ENCODE results near the gene CILP. TPM values are rescaled to one million over a fixed set of nuclear protein-coding genes. Genes with fewer than 3 reads are reported as not detected.

Gene CILP
- total and polyA plus RNA-seq, 2 donors from 2014 or later = 0.37 to 1.5 TPM

- Histone ChIP-seq H3K9me3 (ENCODE audit: control insufficient read depth in 2 of 3, insufficient read depth in 1 of 3, low read length in 3 of 3) (no peaks in the 10 kb centered on the region), H3K27me3 (ENCODE audit: control insufficient read depth, insufficient read depth, low read length) (no peaks in the 10 kb centered on the region), H3K4me1 (ENCODE audit: control insufficient read depth in 2 of 3, insufficient read depth in 2 of 3, low read depth in 1 of 3, low read length in 3 of 3) (peaks cover 0 to 8% (median 4%) of the 10 kb centered on the region in 3 donors), H3K9ac (ENCODE audit: low read length in 3 of 3) (no peak overlapping the region), H3K27ac (ENCODE audit: low read depth in 2 of 2, low read length in 2 of 2) (no peak overlapping the region), H3K36me3 (ENCODE audit: control insufficient read depth in 2 of 3, insufficient read depth in 3 of 3, low read length in 3 of 3) (no peaks in the 10 kb centered on the region), H3K4me3 (ENCODE audit: low read length in 3 of 3) (no peak overlapping the region)
- FAIRE-seq = no peak
- intact Hi-C loops (cut with DNase I) = no loop called here
- peak in 3 of 5 donors; percentile 21 to 79 (median 62) for DNase-seq
- TF ChIP-seq, protein P1, sequence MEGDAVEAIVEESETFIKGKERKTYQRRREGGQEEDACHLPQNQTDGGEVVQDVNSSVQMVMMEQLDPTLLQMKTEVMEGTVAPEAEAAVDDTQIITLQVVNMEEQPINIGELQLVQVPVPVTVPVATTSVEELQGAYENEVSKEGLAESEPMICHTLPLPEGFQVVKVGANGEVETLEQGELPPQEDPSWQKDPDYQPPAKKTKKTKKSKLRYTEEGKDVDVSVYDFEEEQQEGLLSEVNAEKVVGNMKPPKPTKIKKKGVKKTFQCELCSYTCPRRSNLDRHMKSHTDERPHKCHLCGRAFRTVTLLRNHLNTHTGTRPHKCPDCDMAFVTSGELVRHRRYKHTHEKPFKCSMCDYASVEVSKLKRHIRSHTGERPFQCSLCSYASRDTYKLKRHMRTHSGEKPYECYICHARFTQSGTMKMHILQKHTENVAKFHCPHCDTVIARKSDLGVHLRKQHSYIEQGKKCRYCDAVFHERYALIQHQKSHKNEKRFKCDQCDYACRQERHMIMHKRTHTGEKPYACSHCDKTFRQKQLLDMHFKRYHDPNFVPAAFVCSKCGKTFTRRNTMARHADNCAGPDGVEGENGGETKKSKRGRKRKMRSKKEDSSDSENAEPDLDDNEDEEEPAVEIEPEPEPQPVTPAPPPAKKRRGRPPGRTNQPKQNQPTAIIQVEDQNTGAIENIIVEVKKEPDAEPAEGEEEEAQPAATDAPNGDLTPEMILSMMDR (IDR thresholded peaks at IDR 0.05; ENCODE audit: borderline replicate concordance, extremely low read depth, insufficient read depth) = no peak
These were observed 1.3 kb downstream of the CILP start for GRCh38 chr15:65209701-65210643.

- Histone ChIP-seq H3K4me1 (ENCODE audit: control insufficient read depth in 2 of 3, insufficient read depth in 2 of 3, low read depth in 1 of 3, low read length in 3 of 3) (peaks cover 0 to 8% (median 4%) of the 10 kb centered on the region in 3 donors), H3K36me3 (ENCODE audit: control insufficient read depth in 2 of 3, insufficient read depth in 3 of 3, low read length in 3 of 3) (no peaks in the 10 kb centered on the region), H3K27me3 (ENCODE audit: control insufficient read depth, insufficient read depth, low read length) (no peaks in the 10 kb centered on the region), H3K27ac (ENCODE audit: low read depth in 2 of 2, low read length in 2 of 2) (no peak overlapping the region), H3K4me3 (ENCODE audit: low read length in 3 of 3) (no peak overlapping the region), H3K9me3 (ENCODE audit: control insufficient read depth in 2 of 3, insufficient read depth in 1 of 3, low read length in 3 of 3) (no peaks in the 10 kb centered on the region), H3K9ac (ENCODE audit: low read length in 3 of 3) (no peak overlapping the region)
- FAIRE-seq (no peak), DNase-seq (peak in 1 of 5 donors; percentile 45)
- intact Hi-C loops (cut with DNase I) = no loop called here
- TF ChIP-seq, protein P1 (IDR thresholded peaks at IDR 0.05; ENCODE audit: borderline replicate concordance, extremely low read depth, insufficient read depth) = no peak
These were observed 2.6 kb downstream of the CILP start for GRCh38 chr15:65208647-65209046.

DNA sequence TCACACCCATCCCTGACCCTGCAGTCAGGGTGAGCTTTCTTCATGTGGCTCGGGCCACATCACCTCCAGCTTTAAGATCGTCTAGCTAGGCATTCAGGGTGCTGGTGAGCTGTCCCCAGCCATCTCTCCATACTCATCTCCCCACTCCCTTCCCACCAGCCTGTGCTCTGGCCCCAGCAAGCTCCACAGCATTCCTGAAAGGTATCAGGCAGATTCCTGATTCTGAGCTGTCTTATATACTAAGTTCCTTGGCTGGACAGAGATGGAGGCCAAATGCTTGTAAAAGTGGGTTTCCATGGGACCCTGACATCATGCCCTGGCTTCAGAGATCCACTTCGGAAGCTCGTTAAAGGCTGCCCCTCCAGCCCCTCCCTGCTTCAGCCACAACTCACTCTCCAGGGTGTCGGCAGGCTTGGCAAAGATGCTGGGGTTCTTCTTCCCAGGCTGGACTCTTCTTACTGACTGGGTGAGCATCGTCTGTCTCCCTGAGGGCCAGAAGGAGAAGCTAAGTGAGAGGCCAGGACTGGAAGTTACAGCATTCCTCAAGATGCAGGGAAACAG lies 3.9 kb downstream of the CILP start:
- no peak for DNase-seq
- no peak for FAIRE-seq
- Histone ChIP-seq H3K4me1 (ENCODE audit: control insufficient read depth in 2 of 3, insufficient read depth in 2 of 3, low read depth in 1 of 3, low read length in 3 of 3) (peaks cover 0 to 8% (median 4%) of the 10 kb centered on the region in 3 donors), H3K27ac (ENCODE audit: low read depth in 2 of 2, low read length in 2 of 2) (no peak overlapping the region), H3K9ac (ENCODE audit: low read length in 3 of 3) (no peak overlapping the region), H3K4me3 (ENCODE audit: low read length in 3 of 3) (no peak overlapping the region), H3K27me3 (ENCODE audit: control insufficient read depth, insufficient read depth, low read length) (no peaks in the 10 kb centered on the region), H3K36me3 (ENCODE audit: control insufficient read depth in 2 of 3, insufficient read depth in 3 of 3, low read length in 3 of 3) (no peaks in the 10 kb centered on the region), H3K9me3 (ENCODE audit: control insufficient read depth in 2 of 3, insufficient read depth in 1 of 3, low read length in 3 of 3) (no peaks in the 10 kb centered on the region)
- TF ChIP-seq, protein P1 (IDR thresholded peaks at IDR 0.05; ENCODE audit: borderline replicate concordance, extremely low read depth, insufficient read depth) = no peak
- intact Hi-C loops (cut with DNase I) = no loop called here

Measured in kidney (tissue), 14 donors.